Panc1 (cell line): Measurements from ENCODE around the gene MLKL. TPM values are rescaled to one million over a fixed set of nuclear protein-coding genes. Genes with fewer than 3 reads are reported as not detected.

ENCODE experiments used
- ATAC-seq: fragments of 200-7000 bp; cut with Tn5 transposase; 2 replicates; pipeline ENCODE4 v1.9.1; 2020; ENCODE audit warnings: mild to moderate bottlenecking, moderate library complexity
- BruUV-seq: library from RNA; stranded (reverse); fragments of 400-500 nt; replicated peaks from 2 replicates; lab custom pipeline; 2021; lab: Mats Ljungman, UMichigan
- CTCF ChIA-PET: fragments of 300-600 bp; sonication (Branson Sonifier 250); formaldehyde crosslinking; loops from one replicate; lab custom pipeline; 2022; ENCODE audit warnings: antibody characterized with exemption; lab: Charles Lee
- POLR2A ChIA-PET: fragments of 300-600 bp; sonication (Branson Sonifier 250); formaldehyde crosslinking; loops from one replicate; lab custom pipeline; 2022; ENCODE audit warnings: antibody characterized with exemption; lab: Charles Lee
- DNase-seq: peaks from one replicate; pipeline ENCODE4 v3.0.0-alpha.2; 2010; ENCODE audit warnings: low read depth, low spot score
- H3K27ac ChIP-seq: 2 replicates; pipeline ENCODE4 v1.5.1; 2011; ENCODE audit warnings: mild to moderate bottlenecking, low read length, inconsistent platforms
- H3K27me3 ChIP-seq: fragments of 200-500 bp; sonication (Bioruptor generic); 2 replicates; pipeline ENCODE4 v1.6.0; 2014; ENCODE audit warnings: low read length, inconsistent platforms; ENCODE audit not compliant: control insufficient read depth, insufficient read depth
- H3K36me3 ChIP-seq: fragments of 200-500 bp; sonication (Bioruptor generic); 2 replicates; pipeline ENCODE4 v1.5.1; 2014; ENCODE audit warnings: inconsistent platforms, mild to moderate bottlenecking, low read length, moderate library complexity; ENCODE audit not compliant: control insufficient read depth, insufficient read depth
- H3K4me1 ChIP-seq: 2 replicates; pipeline ENCODE4 v1.5.1; 2011; ENCODE audit warnings: inconsistent platforms, mild to moderate bottlenecking, low read length, moderate library complexity; ENCODE audit not compliant: control insufficient read depth, insufficient read depth
- H3K4me3 ChIP-seq, 2 experiments: 2 replicates each; pipeline ENCODE4 v1.5.1; 2011 to 2012; ENCODE audit warnings: low read depth in 2 of 2, low read length in 2 of 2, mild to moderate bottlenecking in 2 of 2, inconsistent platforms in 1 of 2, moderate library complexity in 1 of 2
- H3K9me3 ChIP-seq: fragments of 200-500 bp; sonication (Bioruptor generic); 2 replicates; pipeline ENCODE4 v1.5.1; 2014; ENCODE audit warnings: low read depth, mild to moderate bottlenecking, inconsistent platforms, low read length, moderate library complexity; ENCODE audit not compliant: control insufficient read depth, insufficient read depth
- POLR2AphosphoS5 ChIP-seq: IDR thresholded peaks from 2 replicates; pipeline ENCODE4 v1.6.1; 2012; ENCODE audit warnings: mild to moderate bottlenecking, low read depth, low read length, moderate library complexity
- SIN3A ChIP-seq: IDR thresholded peaks from 2 replicates; pipeline ENCODE4 v1.6.1; 2012; ENCODE audit warnings: low read depth, mild to moderate bottlenecking, low read length, moderate library complexity, borderline replicate concordance; ENCODE audit not compliant: insufficient read depth
- TCF7L2 ChIP-seq: IDR thresholded peaks from 2 replicates; pipeline ENCODE4 v1.6.1; 2011; ENCODE audit warnings: mild to moderate bottlenecking, low read depth, low read length, inconsistent platforms
- in situ Hi-C: cut with HindIII; loops from 2 replicates; pipeline ENCODE4 v1.10.0; 2016; ENCODE audit warnings: low sequenced_read_pairs, low pct_unique_long_range_greater_than_20kb
- intact Hi-C: fragments of 100-400 bp; cut with micrococcal nuclease; formaldehyde crosslinking; loops from one replicate; pipeline ENCODE4 v1.10.0; 2022; ENCODE audit not compliant: unreplicated experiment
- total RNA-seq: library from RNA; stranded (reverse); gene quantifications from one replicate; pipeline ENCODE4 v1.2.1, GENCODE V29; 2021; ENCODE audit not compliant: unreplicated experiment
- TF ChIP-seq, protein P1 (sequence below), 2 experiments: IDR thresholded peaks; 2 replicates each; pipeline ENCODE4 v1.6.1; 2011 to 2012; ENCODE audit warnings: low read depth in 2 of 2, control low read depth in 1 of 2, low read length in 1 of 2, mild to moderate bottlenecking in 1 of 2, moderate library complexity in 1 of 2; ENCODE audit not compliant: insufficient read depth in 1 of 2
- TF ChIP-seq, protein P2 (sequence below): fragments of 450-650 bp; IDR thresholded peaks from 2 replicates; pipeline ENCODE4 v1.5.1; 2017; ENCODE audit warnings: mild to moderate bottlenecking

The MLKL gene
- total RNA-seq, 1 experiment from 2014 or later: 4.8 TPM

GRCh38 chr16:74735162-74735452, 34.4 kb upstream of the MLKL start:
- TF ChIP-seq, protein P1, sequence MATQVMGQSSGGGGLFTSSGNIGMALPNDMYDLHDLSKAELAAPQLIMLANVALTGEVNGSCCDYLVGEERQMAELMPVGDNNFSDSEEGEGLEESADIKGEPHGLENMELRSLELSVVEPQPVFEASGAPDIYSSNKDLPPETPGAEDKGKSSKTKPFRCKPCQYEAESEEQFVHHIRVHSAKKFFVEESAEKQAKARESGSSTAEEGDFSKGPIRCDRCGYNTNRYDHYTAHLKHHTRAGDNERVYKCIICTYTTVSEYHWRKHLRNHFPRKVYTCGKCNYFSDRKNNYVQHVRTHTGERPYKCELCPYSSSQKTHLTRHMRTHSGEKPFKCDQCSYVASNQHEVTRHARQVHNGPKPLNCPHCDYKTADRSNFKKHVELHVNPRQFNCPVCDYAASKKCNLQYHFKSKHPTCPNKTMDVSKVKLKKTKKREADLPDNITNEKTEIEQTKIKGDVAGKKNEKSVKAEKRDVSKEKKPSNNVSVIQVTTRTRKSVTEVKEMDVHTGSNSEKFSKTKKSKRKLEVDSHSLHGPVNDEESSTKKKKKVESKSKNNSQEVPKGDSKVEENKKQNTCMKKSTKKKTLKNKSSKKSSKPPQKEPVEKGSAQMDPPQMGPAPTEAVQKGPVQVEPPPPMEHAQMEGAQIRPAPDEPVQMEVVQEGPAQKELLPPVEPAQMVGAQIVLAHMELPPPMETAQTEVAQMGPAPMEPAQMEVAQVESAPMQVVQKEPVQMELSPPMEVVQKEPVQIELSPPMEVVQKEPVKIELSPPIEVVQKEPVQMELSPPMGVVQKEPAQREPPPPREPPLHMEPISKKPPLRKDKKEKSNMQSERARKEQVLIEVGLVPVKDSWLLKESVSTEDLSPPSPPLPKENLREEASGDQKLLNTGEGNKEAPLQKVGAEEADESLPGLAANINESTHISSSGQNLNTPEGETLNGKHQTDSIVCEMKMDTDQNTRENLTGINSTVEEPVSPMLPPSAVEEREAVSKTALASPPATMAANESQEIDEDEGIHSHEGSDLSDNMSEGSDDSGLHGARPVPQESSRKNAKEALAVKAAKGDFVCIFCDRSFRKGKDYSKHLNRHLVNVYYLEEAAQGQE (IDR thresholded peaks at IDR 0.05; ENCODE audit: insufficient read depth in 1 of 2, low read depth in 2 of 2, low read length in 1 of 2): no peak
- no peak for DNase-seq
- in situ Hi-C loops (no loop called here), intact Hi-C loops (no loop called here)
- H3K27me3 ChIP-seq: no peaks in the 10 kb centered on the region
- no peaks in the 10 kb centered on the region for H3K36me3 ChIP-seq
- no peak overlapping the region for H3K4me3 ChIP-seq
- ATAC-seq: no peak
- H3K27ac ChIP-seq: no peak overlapping the region
- H3K4me1 ChIP-seq: no peaks in the 10 kb centered on the region
- no peaks in the 10 kb centered on the region for H3K9me3 ChIP-seq
- ChIA-PET CTCF (no interaction called here), POLR2A (no interaction called here)
- no TSS peak for BruUV-seq

DNA sequence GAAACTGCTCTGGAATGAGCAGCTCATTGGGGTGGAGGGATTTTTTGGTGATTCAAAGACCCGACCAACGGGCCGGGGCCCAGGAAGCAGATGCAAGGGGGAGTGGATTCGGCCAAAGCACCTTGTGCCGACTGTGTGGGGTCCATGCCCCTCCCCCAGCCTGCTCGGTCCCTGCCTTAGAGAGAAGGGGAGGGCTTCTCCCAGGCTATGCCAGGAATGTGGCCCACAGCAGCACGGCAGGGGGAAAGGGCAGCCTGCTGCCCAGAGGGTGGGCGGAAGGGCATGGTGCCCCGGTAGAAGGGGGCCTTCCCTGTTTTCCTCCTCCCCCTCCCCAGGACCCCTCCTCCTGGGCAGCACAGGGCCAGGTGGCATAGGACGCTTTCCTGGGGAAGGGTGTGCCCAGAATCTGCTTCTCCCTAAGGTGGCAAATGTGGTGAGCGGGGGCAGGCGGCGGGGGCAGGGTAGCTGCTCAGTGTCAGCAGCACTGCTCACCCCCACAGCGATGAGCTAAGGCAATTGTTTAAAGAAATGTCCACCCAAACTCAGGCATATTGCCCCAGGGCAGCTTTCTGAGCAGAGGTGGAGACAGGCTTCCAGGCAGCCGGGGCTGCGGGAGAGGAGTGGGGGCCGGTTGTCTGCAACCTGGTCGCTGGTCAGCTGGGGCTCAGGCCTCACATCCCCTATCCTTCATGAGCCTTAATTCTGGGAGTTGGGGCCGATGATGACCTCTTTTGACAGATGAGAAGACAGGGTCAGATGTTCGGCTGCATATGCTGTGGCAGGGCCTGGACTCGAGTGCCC, 33.9 kb upstream of the MLKL start:
- in situ Hi-C loops (no loop called here), intact Hi-C loops (no loop called here)
- no peak overlapping the region for H3K4me3 ChIP-seq
- TF ChIP-seq TCF7L2: no peak
- TF ChIP-seq SIN3A: no peak
- TF ChIP-seq, protein P1 (IDR thresholded peaks at IDR 0.05; ENCODE audit: insufficient read depth in 1 of 2, low read depth in 2 of 2, low read length in 1 of 2): no peak
- TF ChIP-seq POLR2AphosphoS5: no peak
- TF ChIP-seq, protein P2, sequence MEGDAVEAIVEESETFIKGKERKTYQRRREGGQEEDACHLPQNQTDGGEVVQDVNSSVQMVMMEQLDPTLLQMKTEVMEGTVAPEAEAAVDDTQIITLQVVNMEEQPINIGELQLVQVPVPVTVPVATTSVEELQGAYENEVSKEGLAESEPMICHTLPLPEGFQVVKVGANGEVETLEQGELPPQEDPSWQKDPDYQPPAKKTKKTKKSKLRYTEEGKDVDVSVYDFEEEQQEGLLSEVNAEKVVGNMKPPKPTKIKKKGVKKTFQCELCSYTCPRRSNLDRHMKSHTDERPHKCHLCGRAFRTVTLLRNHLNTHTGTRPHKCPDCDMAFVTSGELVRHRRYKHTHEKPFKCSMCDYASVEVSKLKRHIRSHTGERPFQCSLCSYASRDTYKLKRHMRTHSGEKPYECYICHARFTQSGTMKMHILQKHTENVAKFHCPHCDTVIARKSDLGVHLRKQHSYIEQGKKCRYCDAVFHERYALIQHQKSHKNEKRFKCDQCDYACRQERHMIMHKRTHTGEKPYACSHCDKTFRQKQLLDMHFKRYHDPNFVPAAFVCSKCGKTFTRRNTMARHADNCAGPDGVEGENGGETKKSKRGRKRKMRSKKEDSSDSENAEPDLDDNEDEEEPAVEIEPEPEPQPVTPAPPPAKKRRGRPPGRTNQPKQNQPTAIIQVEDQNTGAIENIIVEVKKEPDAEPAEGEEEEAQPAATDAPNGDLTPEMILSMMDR: no peak
- BruUV-seq: no TSS peak
- DNase-seq (no peak), ATAC-seq (no peak)
- H3K27ac ChIP-seq: no peak overlapping the region
- H3K9me3 ChIP-seq: no peaks in the 10 kb centered on the region
- H3K36me3 ChIP-seq: no peaks in the 10 kb centered on the region
- no peaks in the 10 kb centered on the region for H3K27me3 ChIP-seq
- no peaks in the 10 kb centered on the region for H3K4me1 ChIP-seq
- POLR2A ChIA-PET: no interaction called here
- CTCF ChIA-PET: no interaction called here
